ENCODE results near the gene PAQR3. TPM values are rescaled to one million over a fixed set of nuclear protein-coding genes. Genes with fewer than 3 reads are reported as not detected.
"Not testable (repeated sequence)": the region's sequence is repeated elsewhere in the genome, so short reads cannot be mapped to it uniquely, and the experiment has no call there.

Gene PAQR3
- total and polyA plus RNA-seq, 9 of the 15 experiments (the other 6 are each of a cell fraction or from before 2014, with no cell fraction given): 10.7 to 77.1 (median 31.6) TPM

DNA sequence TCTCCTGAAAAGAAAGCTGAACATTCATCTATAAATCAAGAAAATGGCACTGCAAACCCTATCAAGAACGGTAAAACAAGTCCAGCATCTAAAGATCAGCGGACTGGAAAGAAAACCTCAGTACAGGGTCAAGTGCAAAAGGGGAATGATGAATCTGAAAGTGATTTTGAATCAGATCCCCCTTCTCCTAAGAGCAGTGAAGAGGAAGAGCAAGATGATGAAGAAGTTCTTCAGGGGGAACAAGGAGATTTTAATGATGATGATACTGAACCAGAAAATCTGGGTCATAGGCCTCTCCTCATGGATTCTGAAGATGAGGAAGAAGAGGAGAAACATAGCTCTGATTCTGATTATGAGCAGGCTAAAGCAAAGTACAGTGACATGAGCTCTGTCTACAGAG, 28.6 kb downstream of the PAQR3 start:
- no peak overlapping the region for H2AFZ ChIP-seq (ENCODE audit: low read depth, low read length)
- no peak overlapping the region for H3K9ac ChIP-seq (ENCODE audit: insufficient read depth in 1 of 2, low read depth in 2 of 2, low read length in 2 of 2)
- no peaks in the 10 kb centered on the region for H3K9me3 ChIP-seq (replicated peaks; ENCODE audit: control insufficient read depth, insufficient read depth, low read depth, low read length)
- no peaks in the 10 kb centered on the region for H3K4me1 ChIP-seq (replicated peaks in 1 of 2; ENCODE audit: control insufficient read depth in 2 of 2, insufficient read depth in 2 of 2, low read length in 2 of 2)
- TF ChIP-seq RCOR1 (IDR thresholded peaks at IDR 0.05; ENCODE audit: borderline replicate concordance in 1 of 2, low read depth in 2 of 2, low read length in 2 of 2) (0 out of 4 replicates have a peak, but pooled peaks of 1 of the 2 experiments have one; percentile 32), HDAC1 (IDR thresholded peaks at IDR 0.05) (0 out of 4 replicates have a peak, but pooled peaks of 1 of the 2 experiments have one; percentile 22), IRF2 (CRISPR knock-in tag; IDR thresholded peaks at IDR 0.05) (no peak), VEZF1 (CRISPR knock-in tag; IDR thresholded peaks at IDR 0.05) (no peak), KDM1A (IDR thresholded peaks at IDR 0.05) (peak; percentile 75 to 77), RBM22 (IDR thresholded peaks at IDR 0.05; ENCODE audit: low read depth, low read length, poor library complexity, severe bottlenecking) (peak; percentile 17), HDAC2 (IDR thresholded peaks at IDR 0.05) (0 out of 2 replicates have a peak, but pooled peaks have one; percentile 51), THRAP3 (IDR thresholded peaks at IDR 0.05; ENCODE audit: borderline replicate concordance) (0 out of 2 replicates have a peak, but pooled peaks have one; percentile 13), GTF2F1 (IDR thresholded peaks at IDR 0.05; ENCODE audit: low read depth, low read length) (no peak)
- no peak overlapping the region for H3K27ac ChIP-seq (ENCODE audit: extremely low read depth, low read depth, low read length)
- in situ Hi-C loops (cut with MboI): no loop called here
- ChIA-PET CTCF (ENCODE audit: low intra/inter-chr PET ratio) (no interaction called here), POLR2A (no interaction called here)
- H4K20me1 ChIP-seq (replicated peaks; ENCODE audit: control insufficient read depth, insufficient read depth, low read length): 0 out of 2 replicates have a peak, but pooled peaks cover 3% of the 10 kb centered on the region
- ATAC-seq (no peak), DNase-seq (ENCODE audit: extremely low read depth in 1 of 4, low spot score in 3 of 4) (no peak), FAIRE-seq (no peak)
- H3K4me3 ChIP-seq: no peak overlapping the region
- no peaks in the 10 kb centered on the region for H3K79me2 ChIP-seq (ENCODE audit: control insufficient read depth, insufficient read depth, low read length)
- 84% methylated on average over 2 of the region's 2 CpGs for WGBS (ENCODE audit: insufficient coverage, low coverage, missing lambda C conversion rate)
- no peaks in the 10 kb centered on the region for H3K27me3 ChIP-seq (ENCODE audit: control insufficient read depth in 2 of 2, insufficient read depth in 2 of 2, low read length in 2 of 2)
- no peak overlapping the region for H3K4me2 ChIP-seq (ENCODE audit: insufficient read depth, low read length)
- TSS peak; percentile 1 for BruUV-seq (replicated peaks)
- no peaks in the 10 kb centered on the region for H3K9me1 ChIP-seq (ENCODE audit: control insufficient read depth, insufficient read depth, low read length)
- H3K36me3 ChIP-seq (ENCODE audit: control insufficient read depth, insufficient read depth, low read length): peaks cover 89% of the 10 kb centered on the region
- intact Hi-C loops (cut with micrococcal nuclease): no loop called here

- H3K27me3 ChIP-seq (ENCODE audit: control insufficient read depth in 2 of 2, insufficient read depth in 2 of 2, low read length in 2 of 2); H3K9me3 ChIP-seq (replicated peaks; ENCODE audit: control insufficient read depth, insufficient read depth, low read depth, low read length); H3K79me2 ChIP-seq (ENCODE audit: control insufficient read depth, insufficient read depth, low read length); intact Hi-C loops (cut with micrococcal nuclease); H3K9me1 ChIP-seq (ENCODE audit: control insufficient read depth, insufficient read depth, low read length); H3K27ac ChIP-seq (ENCODE audit: extremely low read depth, low read depth, low read length); FAIRE-seq; in situ Hi-C loops (cut with MboI); ATAC-seq; H4K20me1 ChIP-seq (replicated peaks; ENCODE audit: control insufficient read depth, insufficient read depth, low read length); H2AFZ ChIP-seq (ENCODE audit: low read depth, low read length); DNase-seq (ENCODE audit: extremely low read depth in 1 of 4, low spot score in 3 of 4); H3K4me1 ChIP-seq (replicated peaks in 1 of 2; ENCODE audit: control insufficient read depth in 2 of 2, insufficient read depth in 2 of 2, low read length in 2 of 2); H3K4me3 ChIP-seq; H3K9ac ChIP-seq (ENCODE audit: insufficient read depth in 1 of 2, low read depth in 2 of 2, low read length in 2 of 2); BruUV-seq (replicated peaks); POLR2A ChIA-PET; H3K4me2 ChIP-seq (ENCODE audit: insufficient read depth, low read length); CTCF ChIA-PET (ENCODE audit: low intra/inter-chr PET ratio): not testable (repeated sequence)
- peaks cover 90% of the 10 kb centered on the region for H3K36me3 ChIP-seq (ENCODE audit: control insufficient read depth, insufficient read depth, low read length)
- WGBS (ENCODE audit: insufficient coverage, low coverage, missing lambda C conversion rate): 95% methylated on average over 5 of the region's 6 CpGs
Observed at GRCh38 chr4:78908974-78909373, 30.3 kb downstream of the PAQR3 start.

Data from K562 (cell line).